Neutrophil (primary cell): ENCODE measurements around the gene ITIH1.

Experiments
- H3K27ac ChIP-seq: fragments of 200-600 bp; sonication (generic); 2 replicates; pipeline ENCODE4 v1.5.1; 2016; ENCODE audit warnings: mild to moderate bottlenecking, moderate library complexity
- H3K27me3 ChIP-seq: fragments of 200-600 bp; sonication (generic); 2 replicates; pipeline ENCODE4 v1.6.0; 2016; ENCODE audit warnings: mild to moderate bottlenecking
- H3K36me3 ChIP-seq: fragments of 200-600 bp; sonication (generic); 2 replicates; pipeline ENCODE4 v1.5.1; 2017
- H3K4me1 ChIP-seq, 2 experiments: fragments of 200-600 bp in 1 of 2; sonication (generic) in 1 of 2; 1 replicate in 1 of 2; 2 replicates in 1 of 2; pipeline versions ENCODE4 v1.5.1 to v1.6.1; 2013 to 2016; ENCODE audit warnings: low read depth in 1 of 2, low read length in 1 of 2, mild to moderate bottlenecking in 1 of 2, moderate library complexity in 1 of 2; ENCODE audit not compliant: control insufficient read depth in 1 of 2, insufficient read depth in 1 of 2
- H3K4me3 ChIP-seq, 2 experiments: fragments of 200-600 bp in 1 of 2; sonication (generic) in 1 of 2; 1 replicate in 1 of 2; 2 replicates in 1 of 2; pipeline ENCODE4 v1.5.1; 2013 to 2016; ENCODE audit warnings: low read depth in 1 of 2, low read length in 1 of 2, mild to moderate bottlenecking in 1 of 2, moderate library complexity in 1 of 2
- H3K9me3 ChIP-seq: fragments of 200-600 bp; sonication (generic); 2 replicates; pipeline ENCODE4 v1.5.1; 2016
- TF ChIP-seq, protein P1 (sequence below): fragments of 200-600 bp; sonication (generic); IDR thresholded peaks from 2 replicates; pipeline ENCODE4 v1.5.1; 2016; ENCODE audit warnings: antibody characterized with exemption

The ITIH1 gene

DNA sequence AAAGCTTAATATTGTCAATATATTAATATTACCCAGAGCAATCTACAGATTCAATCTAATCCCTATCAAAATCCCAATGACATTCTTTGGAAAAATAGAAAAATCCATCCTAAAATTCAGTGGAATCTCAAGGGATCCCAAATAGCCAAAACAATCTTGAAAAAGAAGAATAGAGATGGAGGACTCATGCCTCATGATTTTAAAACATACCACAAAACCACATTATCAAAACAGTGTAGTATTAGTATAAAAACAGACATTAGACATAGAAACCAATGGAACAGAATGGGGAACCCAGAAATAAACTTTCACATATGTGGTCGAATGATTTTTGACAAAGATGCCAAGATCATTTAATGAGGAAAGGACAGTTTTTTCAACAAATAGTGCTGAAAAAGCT is 21.3 kb upstream of the ITIH1 start:
- Histone ChIP-seq H3K9me3 (no peaks in the 10 kb centered on the region), H3K27ac (no peak overlapping the region), H3K27me3 (no peaks in the 10 kb centered on the region), H3K4me3 (no peak overlapping the region), H3K36me3 (peaks cover 53% of the 10 kb centered on the region), H3K4me1 (no peaks in the 10 kb centered on the region)
- TF ChIP-seq, protein P1, sequence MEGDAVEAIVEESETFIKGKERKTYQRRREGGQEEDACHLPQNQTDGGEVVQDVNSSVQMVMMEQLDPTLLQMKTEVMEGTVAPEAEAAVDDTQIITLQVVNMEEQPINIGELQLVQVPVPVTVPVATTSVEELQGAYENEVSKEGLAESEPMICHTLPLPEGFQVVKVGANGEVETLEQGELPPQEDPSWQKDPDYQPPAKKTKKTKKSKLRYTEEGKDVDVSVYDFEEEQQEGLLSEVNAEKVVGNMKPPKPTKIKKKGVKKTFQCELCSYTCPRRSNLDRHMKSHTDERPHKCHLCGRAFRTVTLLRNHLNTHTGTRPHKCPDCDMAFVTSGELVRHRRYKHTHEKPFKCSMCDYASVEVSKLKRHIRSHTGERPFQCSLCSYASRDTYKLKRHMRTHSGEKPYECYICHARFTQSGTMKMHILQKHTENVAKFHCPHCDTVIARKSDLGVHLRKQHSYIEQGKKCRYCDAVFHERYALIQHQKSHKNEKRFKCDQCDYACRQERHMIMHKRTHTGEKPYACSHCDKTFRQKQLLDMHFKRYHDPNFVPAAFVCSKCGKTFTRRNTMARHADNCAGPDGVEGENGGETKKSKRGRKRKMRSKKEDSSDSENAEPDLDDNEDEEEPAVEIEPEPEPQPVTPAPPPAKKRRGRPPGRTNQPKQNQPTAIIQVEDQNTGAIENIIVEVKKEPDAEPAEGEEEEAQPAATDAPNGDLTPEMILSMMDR: no peak

DNA sequence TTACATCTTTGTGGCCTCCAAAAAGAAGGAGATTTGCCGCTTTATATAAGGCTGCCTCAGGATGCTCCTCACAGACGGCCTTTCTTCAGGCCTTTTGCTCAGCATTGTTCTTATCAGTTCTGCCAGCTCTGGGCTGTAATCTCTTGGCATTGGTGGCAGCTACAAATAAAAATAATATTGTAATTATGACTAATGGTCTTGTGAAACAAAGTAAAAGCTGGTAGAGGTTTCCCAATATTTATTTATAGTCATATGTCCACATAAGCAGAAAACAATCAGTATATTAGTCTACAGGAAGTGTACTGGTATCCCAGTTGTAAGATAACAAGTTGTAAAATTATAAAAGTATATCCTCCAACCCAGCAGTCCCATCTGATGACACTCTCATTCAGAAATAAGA is 13.9 kb upstream of the ITIH1 start:
- Histone ChIP-seq H3K36me3 (peaks cover 64% of the 10 kb centered on the region), H3K9me3 (no peaks in the 10 kb centered on the region), H3K4me3 (no peak overlapping the region), H3K4me1 (no peaks in the 10 kb centered on the region), H3K27me3 (no peaks in the 10 kb centered on the region), H3K27ac (no peak overlapping the region)
- TF ChIP-seq, protein P1: no peak

DNA sequence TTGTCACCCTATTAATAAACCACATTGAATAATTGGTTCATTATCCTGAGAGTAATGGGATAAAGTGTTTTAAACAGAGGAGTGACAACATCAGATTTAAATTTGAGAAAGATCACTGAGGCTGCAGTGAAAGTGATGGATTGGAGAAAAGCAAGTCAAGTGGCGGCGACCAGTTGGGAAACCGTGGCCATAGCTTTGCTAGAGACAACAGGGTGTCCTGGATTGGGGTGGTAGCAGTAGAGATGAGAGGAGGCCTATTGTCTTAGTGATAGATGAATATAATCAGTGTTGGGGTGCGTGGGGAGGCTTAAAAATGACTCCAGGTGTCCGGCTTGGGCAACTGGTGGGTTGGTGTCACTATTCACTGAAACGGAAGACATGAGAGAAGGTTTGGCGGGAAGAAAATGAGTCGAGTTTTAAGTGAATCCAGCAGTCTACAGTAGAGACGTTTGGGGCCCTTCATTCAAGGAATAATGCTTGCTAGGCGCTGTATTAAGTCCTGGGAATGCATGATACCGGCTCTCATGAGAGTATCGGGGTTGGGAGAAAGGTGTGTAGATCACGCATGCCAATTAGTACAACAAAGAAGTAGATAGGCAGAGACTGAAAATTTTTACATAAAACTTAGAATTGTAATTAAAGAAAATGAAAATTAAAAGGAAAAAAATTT is 7.5 kb upstream of the ITIH1 start:
- Histone ChIP-seq H3K27me3 (no peaks in the 10 kb centered on the region), H3K4me1 (peaks cover 11 to 17% of the 10 kb centered on the region in 2 experiments), H3K4me3 (peak overlapping the region; percentile 72 to 82), H3K27ac (peak overlapping the region; percentile 82), H3K36me3 (peaks cover 20% of the 10 kb centered on the region), H3K9me3 (no peaks in the 10 kb centered on the region)
- TF ChIP-seq, protein P1: no peak

DNA sequence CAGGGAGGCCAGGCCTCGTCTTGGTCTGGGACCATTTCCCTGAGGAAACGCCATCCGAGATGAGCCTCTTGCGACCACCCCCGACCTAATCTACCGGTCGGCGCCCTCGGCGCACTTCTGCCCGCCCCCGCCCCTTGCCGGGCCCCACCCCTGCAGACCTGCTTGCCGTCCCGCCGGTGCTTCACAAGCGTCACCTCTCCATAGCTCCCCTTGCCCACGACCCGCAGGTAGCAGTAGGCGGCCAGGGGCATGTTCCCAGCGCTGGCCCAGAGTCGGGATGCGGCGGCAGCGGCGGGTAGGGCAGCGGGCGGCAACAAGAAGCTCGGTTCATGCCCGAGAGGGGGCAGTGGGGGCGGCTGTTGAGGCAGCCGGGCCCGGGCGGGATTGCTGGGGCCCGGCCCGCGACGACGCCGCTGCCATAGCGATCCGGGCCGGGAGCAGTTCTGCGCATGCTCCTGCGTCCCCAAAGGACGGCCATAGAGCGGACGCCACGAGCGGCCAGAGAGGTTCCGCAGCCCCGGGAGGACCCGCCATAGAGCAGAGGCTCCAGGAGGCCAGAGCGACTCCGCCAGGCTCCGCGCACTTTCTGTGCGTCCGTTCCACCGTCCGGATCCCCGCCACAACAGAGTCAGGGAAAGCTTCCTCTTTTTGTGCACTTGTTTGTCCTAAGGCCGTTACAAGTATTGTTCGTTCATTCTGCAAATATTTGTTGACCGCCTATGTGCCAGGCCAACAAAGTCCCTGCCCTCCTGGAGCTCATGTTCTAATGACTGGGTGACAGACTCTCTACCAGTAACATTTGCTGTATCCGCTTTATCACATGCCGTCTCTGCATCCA is 6.7 kb upstream of the ITIH1 start, which contains the start of gene NEK4:
TSS of gene NEK4 (minus strand) at position 445 of the 838 bp plus-strand sequence. CDS start at position 251, 194 bp downstream.
- H3K4me1 ChIP-seq: peaks cover 11 to 17% of the 10 kb centered on the region in 2 experiments
- H3K36me3 ChIP-seq: peaks cover 12% of the 10 kb centered on the region
- no peaks in the 10 kb centered on the region for H3K27me3 ChIP-seq
- H3K4me3 ChIP-seq: peak within 1 kb of the TSS; percentile 72 to 82
- TF ChIP-seq, protein P1: no peak
- H3K27ac ChIP-seq: peak within 1 kb of the TSS; percentile 82
- no peaks in the 10 kb centered on the region for H3K9me3 ChIP-seq

DNA sequence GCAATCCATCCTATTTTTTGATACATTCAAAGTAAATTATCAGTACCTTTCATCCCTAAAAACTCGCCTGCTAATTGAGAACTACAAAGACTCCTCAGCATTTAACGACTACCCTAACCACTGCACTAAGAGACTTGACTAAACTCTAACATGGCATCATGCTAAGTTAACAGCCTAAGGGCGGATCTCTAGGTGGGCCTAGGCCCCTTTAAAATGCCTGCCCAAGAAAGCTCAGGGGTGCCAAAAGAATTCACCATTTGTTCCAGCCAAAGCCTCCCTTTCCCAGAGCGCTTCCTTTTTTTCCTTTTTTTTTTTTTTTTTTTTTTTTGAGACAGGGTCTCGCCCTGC is 6.1 kb upstream of the ITIH1 start:
- no peaks in the 10 kb centered on the region for H3K27me3 ChIP-seq
- H3K9me3 ChIP-seq: no peaks in the 10 kb centered on the region
- peak overlapping the region; percentile 82 for H3K27ac ChIP-seq
- peaks cover 6% of the 10 kb centered on the region for H3K36me3 ChIP-seq
- TF ChIP-seq, protein P1: no peak
- peaks cover 11 to 17% of the 10 kb centered on the region in 2 experiments for H3K4me1 ChIP-seq
- H3K4me3 ChIP-seq: peak overlapping the region; percentile 72 to 82
